ENCODE data around the gene DNAH7. TPM values are rescaled to one million over a fixed set of nuclear protein-coding genes. Genes with fewer than 3 reads are reported as not detected.

DNAH7 gene
- total RNA-seq, 4 donors from 2014 or later, result 9.9 to 21.7 (median 15.5) TPM

DNA sequence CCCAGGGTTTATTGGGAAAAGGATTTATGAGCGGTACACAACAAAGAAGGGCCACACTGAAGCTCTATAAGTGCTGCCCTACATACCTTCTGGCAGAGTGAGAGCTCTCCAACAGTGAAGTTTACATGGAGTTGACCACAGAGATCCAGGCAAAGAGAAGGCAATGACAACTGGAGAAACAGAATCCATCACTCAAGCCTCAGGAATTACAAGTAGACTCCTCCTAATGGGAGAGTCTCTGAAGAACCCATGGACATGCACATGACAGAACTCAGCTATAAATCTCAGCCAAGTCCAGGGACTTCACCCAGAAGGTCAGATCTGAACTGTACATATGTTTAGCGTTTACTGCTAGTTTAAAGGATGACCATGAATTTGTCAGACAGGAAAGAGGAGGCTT is 164.7 kb downstream of the DNAH7 start:
- Histone ChIP-seq H3K27ac (no peak overlapping the region), H3K4me3 (replicated peaks in 1 of 3) (no peak overlapping the region), H3K9me3 (no peaks in the 10 kb centered on the region), H3K27me3 (no peaks in the 10 kb centered on the region), H3K4me1 (peaks cover 5 to 8% of the 10 kb centered on the region in 2 donors), H3K36me3 (no peaks in the 10 kb centered on the region)
- no peak for DNase-seq
- TF ChIP-seq CTCF (IDR thresholded peaks at IDR 0.05) (no peak), POLR2A (IDR thresholded peaks at IDR 0.05) (no peak)
- intact Hi-C loops (cut with DNase I), result no loop called here
- 75 to 78% methylated on average over 2 of the region's 2 CpGs for WGBS, 2 donors

GRCh38 chr2:195902857-195903256 is 165.8 kb downstream of the DNAH7 start:
- Histone ChIP-seq H3K9me3 (no peaks in the 10 kb centered on the region), H3K27me3 (no peaks in the 10 kb centered on the region), H3K27ac (no peak overlapping the region), H3K4me1 (peaks cover 8 to 9% of the 10 kb centered on the region in 2 donors), H3K36me3 (no peaks in the 10 kb centered on the region), H3K4me3 (replicated peaks in 1 of 3) (no peak overlapping the region)
- DNase-seq, result no peak
- intact Hi-C loops (cut with DNase I), result no loop called here
- WGBS, 2 donors, result 88 to 90% methylated on average over 1 of the region's 1 CpG
- no peak for TF ChIP-seq CTCF (IDR thresholded peaks at IDR 0.05)

DNA sequence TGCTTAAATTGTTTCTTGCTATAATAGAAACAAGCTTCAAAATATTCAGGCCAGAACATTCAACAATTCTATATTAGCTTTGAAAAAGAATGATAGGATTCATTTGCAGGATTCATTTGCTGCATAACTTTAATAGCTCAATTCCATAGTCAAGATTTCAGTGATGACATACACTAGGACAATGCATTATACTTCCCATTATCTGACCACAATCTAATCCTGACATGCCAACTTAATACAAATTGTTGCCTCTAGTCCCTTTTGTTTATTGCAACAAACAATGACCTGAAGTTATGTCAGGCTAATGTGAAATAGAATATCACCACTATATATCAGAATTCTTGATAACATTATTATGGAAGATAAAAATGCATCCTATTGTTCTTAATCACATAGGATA is 169.4 kb downstream of the DNAH7 start:
- intact Hi-C loops (cut with DNase I), result no loop called here
- Histone ChIP-seq H3K9me3 (no peaks in the 10 kb centered on the region), H3K36me3 (no peaks in the 10 kb centered on the region), H3K27ac (peak overlapping the region; percentile 45 to 59 (median 45)), H3K27me3 (no peaks in the 10 kb centered on the region), H3K4me1 (peaks cover 8 to 9% of the 10 kb centered on the region in 2 donors), H3K4me3 (replicated peaks in 1 of 3) (no peak overlapping the region)
- TF ChIP-seq CTCF (IDR thresholded peaks at IDR 0.05) (no peak), POLR2A (IDR thresholded peaks at IDR 0.05) (no peak)
- DNase-seq, result no peak

DNA sequence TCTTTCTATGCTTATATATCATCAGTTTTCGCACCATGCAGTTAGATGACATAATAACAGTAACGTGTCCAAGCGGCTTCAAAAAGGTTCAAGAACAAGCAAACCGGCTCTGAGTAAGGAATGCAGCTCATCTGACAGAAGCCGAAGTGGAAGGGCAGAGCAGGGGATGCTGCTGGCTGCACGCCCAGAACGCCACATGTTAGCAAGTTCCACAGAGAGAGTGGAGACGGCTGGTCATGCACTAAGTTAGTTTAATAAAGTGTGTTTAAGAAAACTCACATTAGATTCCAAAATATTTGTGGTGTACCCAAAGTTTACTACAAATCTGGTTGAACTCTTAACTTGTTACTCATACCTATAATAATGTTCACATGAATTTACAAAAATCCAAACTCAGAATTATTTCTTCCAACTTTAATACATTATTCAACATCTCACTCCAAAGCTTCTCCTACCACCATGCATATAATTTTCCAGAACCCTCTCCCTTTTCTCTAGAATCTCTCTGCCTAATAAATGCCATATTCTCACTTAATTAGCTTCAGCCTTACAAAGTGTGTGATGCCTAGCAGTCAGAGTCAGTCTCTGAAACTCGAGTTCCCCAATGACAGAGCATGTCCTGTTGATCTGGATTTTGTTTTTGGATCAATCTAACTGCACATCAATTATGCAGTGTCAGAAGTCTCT is 170.0 kb downstream of the DNAH7 start:
- Histone ChIP-seq H3K27me3 (no peaks in the 10 kb centered on the region), H3K9me3 (no peaks in the 10 kb centered on the region), H3K27ac (peak overlapping the region; percentile 45 to 59 (median 45)), H3K36me3 (no peaks in the 10 kb centered on the region), H3K4me3 (replicated peaks in 1 of 3) (no peak overlapping the region), H3K4me1 (peaks cover 8 to 9% of the 10 kb centered on the region in 2 donors)
- intact Hi-C loops (cut with DNase I), result no loop called here
- TF ChIP-seq POLR2A (IDR thresholded peaks at IDR 0.05) (no peak), CTCF (IDR thresholded peaks at IDR 0.05) (no peak)
- 7 to 8% methylated on average over 9 of the region's 9 CpGs for WGBS, 2 donors
- DNase-seq, result peak; percentile 99

DNA sequence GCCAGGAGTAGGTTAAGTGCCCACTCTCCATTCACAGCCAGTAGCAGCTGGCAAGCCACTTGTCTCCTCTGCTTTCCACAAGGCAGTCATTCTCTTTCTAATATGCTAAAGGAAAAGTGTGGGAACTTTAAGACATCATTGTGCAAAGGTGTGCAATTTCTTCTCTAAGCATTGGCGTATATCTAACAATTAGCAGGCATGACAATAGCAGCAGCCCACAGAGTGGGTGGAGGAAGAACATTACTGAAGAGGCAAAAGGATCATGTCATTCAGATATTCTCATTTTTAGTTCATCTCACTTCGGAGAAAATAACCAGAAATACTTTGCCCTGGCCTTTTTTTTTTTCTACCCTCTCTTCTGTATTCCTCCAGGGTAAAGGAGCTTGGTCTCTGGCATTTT is 177.6 kb downstream of the DNAH7 start:
- no peaks in the 10 kb centered on the region for H3K36me3 ChIP-seq
- peak overlapping the region in 1 of 3 donors; percentile 13 for H3K27ac ChIP-seq
- no peak overlapping the region for H3K4me3 ChIP-seq (replicated peaks in 1 of 3)
- no peaks in the 10 kb centered on the region for H3K27me3 ChIP-seq
- intact Hi-C loops (cut with DNase I), result no loop called here
- peaks cover 9% of the 10 kb centered on the region in 2 donors for H3K4me1 ChIP-seq
- H3K9me3 ChIP-seq, result no peaks in the 10 kb centered on the region
- no peak for DNase-seq
- TF ChIP-seq POLR2A (IDR thresholded peaks at IDR 0.05), result no peak
- TF ChIP-seq CTCF (IDR thresholded peaks at IDR 0.05), result no peak
- 69 to 79% methylated on average over 2 of the region's 2 CpGs for WGBS, 2 donors
